HG02981 (cell line): ENCODE measurements around the gene KIAA1671.
"Not testable (repeated sequence)": the region's sequence is repeated elsewhere in the genome, so short reads cannot be mapped to it uniquely, and the experiment has no call there.

Experiments
- ATAC-seq: cut with Tn5 transposase; IDR thresholded peaks from one replicate; pipeline ENCODE4 v1.9.1; 2021; ENCODE audit warnings: mild to moderate bottlenecking, moderate library complexity; ENCODE audit not compliant: unreplicated experiment

The KIAA1671 gene

DNA sequence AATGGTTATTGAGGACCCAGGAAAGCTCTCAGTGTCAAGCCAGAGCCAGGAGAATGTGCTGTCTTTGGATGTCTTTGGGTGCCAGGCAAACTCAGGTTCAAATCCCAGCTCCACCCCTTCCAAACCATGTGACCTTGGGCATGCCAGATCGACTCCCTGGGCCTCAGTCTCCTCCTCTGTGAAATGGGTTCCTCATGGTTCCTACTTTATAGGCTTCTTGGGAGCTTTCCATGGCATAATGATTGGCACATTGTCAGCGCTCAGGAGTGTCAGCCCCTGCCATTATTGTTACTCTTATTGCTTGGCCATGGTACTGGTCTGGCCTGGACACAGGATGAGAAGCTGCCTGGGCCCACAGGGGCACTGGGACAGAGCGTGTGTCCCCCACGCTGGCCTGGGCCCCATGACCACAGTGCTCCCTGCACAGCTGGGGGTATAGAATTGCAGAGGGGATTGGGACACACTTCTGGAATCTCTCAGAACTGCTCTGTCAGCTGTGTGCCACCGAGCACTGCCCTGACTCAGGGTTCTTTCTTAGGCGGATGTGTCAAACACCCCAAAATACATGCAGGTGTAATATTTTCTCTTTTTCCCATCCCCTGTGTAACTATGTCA, 209.5 kb downstream of the KIAA1671 start:
- ATAC-seq, result no peak

DNA sequence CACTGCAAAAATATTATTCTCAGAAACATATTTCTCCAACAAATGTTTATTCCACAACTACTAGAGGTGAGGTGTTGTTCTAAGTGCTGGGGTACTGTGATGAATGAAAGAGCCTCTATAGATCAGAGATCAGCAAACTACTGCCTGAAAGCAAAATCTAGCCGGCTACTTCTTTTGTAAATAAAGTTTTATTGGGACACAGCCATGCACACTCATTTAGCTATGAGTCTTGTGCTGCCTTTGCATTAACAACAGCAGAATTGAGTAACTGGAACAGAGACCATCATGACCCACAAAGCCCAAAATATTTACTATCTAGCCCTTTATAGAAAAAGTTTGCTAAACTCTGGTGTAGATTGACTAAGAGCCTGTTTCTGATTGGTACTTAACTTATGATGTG, 210.0 kb downstream of the KIAA1671 start:
- no peak for ATAC-seq

DNA sequence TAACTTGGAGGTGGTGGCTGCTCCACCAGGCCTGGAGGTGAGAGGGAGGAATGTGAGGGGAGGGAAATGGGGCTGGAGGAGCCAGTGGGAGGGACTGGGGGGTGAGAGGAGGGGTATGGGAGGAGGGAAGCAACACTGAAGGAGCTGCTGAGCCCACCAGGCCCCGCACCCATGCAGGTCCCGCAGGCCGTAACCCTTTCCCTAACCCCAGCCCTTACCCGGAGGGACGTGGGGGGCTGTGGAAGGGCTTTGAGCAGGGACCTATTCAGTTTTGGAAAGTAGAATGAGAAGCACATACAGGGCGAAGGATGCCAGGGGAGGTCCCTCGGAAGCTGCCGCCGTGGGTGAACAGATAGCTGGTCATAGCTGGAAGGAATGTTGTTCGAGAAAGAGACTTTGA, 213.3 kb downstream of the KIAA1671 start:
- no peak for ATAC-seq

DNA sequence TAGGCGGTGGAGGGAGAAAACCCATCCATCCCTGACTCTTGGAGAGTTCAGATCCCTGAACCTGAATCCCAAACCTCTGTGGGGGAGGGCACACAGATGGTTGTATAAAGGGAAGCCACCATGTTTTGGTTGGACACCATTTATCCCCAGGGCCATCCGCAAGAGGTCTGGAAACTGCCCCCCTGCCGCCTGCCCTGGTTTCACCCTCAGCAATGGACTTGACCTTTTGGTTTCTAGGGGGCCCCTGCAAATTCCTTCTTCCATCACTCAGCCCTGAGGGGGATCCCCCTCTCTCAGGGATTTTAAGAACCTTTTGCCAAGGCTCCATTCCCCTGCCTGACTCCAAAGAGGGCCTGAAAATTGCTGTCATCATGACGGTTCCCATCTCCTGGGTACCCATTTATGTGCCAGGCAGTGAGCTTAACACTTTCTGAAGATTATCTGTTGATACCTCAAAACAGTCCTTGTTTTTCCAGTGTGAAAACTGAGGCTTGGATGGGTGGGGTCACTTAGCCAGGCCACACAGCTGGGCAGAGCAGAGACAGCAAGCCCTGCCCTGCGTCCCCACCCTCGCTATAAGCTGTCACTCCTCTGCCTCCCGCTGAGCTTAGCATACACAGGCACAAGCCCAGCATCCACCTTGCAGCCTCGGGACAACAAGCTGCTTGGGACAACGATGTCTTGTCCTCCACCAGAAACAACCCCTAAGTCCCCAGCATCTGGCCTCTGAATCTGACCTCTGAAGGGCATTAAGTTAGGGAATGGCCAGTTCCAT, 213.9 kb downstream of the KIAA1671 start:
- ATAC-seq, result no peak

DNA sequence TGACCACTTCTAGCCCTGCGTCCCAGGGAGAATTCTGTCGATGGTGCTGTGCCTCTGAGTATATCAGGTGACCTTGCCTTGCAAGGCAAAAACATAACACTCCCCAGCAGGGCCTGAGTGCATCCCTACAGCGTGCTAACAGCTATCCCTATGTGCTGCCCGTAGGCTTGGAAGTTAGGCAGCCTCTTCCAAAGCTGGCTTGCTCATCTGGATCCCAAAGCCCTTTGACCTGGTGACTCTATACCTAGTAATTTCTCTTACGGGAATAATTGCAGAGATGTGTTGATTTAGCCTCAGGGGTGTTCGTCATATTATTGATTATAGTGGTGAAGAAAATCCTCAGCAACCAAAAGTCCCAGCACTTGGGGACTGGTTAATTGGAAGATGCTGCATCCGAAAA, 214.6 kb downstream of the KIAA1671 start:
- ATAC-seq, result no peak

DNA sequence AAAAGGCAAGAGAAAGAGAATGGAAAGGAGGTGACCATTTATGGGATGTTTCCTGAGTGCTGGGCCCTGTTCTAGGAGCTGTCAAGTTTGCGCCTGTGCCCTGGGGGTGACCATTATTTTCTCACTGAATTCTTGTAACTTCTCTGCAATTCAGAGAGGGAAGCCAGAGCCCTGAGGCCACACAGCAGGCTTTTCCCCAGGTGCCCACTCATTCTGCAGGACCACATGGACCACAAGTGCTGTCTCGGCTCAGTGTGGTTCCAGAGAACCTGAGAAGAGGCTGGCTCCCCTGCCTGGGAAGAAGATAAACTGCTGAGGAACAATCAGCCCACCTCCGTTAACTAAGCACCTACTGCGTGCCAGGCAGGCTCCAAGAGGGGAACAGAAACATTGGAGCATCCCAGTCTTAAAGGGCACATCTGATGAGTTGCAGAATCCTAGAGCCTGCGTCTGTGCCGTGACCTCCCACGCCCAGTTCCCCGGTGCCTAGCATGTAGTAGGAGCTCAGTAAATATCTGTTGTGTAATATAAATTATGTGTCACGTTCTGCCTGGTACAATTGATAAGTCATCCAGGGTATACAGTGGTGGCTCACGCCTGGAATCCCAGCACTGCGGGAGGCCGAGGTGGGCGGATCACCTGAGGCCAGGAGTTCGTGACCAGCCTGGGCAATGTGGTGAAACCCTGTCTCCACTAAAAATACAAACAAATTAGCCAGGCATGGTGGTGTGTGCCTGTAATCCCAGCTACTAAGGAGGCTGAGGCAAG, 215.5 kb downstream of the KIAA1671 start:
- ATAC-seq, result no peak

DNA sequence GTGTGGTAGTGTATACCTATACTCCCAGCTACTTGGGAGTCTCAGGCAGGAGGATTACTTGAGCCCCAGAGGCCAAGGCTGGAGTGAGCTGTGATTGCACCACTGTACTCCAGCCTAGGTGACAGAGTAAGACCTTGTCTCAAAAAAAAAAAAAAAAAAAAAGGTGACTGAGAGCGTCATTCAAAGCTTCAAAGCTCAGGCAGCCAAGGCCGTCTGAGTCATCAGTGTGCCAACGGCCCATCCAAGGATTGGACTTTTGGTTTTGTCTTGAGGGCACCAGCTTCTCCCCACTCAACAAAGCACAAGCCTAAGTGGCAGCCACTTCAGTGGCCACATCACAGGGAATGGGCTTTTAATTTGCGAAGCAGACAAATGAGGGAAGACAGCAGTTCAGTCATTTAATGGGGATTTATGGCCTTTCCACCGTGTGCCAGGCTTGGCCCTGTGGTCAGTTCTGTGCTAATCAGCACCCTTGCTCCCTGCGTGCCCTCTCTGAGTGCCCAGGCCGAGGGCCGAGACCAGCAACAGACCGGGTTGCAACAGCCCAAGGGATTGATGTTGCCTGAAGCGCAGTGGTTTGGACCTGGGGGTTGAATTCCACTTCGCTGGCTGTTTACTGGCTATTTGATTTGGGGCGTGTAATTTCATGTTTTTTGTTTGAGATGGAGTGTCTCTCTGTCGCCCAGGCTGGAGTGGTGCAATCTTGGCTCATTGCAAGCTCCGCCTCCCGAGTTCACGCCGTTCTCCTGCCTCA, 216.9 kb downstream of the KIAA1671 start:
- no peak for ATAC-seq

DNA sequence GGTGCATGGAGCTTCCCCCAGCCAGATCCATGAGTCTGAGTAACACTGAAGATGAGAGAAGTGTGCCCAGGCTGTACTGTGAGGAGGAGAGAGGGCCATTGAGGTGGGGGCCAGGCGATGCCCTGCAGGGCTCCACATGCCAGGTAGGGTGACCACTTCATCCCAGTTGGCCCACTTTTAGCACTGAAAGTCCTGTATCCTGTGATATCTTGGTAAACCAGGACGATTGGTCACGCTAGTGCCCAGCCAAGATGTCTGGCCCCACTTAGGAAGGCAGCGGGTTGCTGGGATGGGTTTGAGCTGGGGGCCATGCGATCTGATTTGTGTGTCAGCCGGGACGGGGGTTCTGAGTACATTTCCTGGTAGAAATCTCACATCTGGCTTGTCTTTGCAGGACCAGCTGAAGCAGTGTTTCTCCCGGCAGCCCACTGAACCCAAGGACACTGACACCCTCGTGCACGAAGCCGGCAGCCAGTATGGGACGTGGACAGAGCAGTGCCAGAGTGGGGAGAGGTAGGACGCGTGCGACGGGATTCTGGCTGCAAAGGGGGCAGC, 218.0 kb downstream of the KIAA1671 start:
- no peak for ATAC-seq

DNA sequence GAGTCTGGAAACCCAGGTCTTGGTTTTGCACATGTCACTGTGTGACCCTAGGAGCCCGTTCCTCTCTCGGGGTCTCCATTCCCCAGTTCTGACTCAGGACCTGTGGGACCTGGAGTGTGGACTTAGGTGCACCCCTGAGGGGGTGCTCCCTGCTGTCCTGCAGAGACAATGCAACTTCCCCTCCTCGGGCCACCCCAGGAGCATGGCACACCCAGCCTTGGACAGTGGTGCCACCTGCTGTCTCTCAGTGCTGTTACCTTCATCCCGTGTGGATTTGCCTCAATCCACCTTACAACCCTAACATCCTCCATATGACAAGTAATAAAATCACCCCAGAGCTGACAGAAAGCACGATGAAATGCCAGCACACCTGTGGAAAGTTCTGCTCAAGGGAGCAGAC, 219.6 kb downstream of the KIAA1671 start:
- no peak for ATAC-seq

DNA sequence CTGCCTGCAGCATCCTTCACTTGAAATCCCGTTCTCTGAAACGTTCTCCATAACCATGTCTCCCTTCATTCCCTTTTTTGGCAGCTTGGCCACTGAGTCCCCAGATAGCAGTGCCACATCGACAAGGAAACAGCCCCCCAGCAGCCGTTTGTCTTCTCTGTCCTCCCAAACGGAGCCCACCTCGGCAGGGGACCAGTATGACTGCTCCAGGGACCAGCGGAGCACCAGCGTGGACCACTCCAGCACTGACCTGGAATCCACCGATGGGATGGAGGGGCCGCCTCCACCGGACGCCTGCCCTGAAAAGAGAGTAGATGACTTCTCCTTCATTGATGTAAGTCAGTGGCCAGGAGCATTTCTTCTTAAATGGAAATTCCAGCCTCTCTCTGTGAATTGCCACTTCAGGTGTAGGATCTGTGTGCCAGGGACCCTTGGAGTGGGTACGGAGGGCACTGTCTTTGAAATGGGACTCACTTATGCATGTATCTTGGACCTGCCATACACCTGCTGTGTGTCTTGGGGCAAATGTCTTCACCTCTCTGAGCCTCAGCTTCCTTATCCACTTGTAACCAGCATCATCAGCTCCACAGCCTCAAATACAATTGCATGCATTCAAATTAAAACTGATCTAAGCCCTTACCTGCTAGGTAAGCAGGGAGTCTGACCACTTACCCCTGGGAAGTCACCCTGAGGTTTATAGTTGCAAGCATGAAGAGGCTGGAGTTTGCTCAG, 221.8 kb downstream of the KIAA1671 start:
- ATAC-seq, result no peak

DNA sequence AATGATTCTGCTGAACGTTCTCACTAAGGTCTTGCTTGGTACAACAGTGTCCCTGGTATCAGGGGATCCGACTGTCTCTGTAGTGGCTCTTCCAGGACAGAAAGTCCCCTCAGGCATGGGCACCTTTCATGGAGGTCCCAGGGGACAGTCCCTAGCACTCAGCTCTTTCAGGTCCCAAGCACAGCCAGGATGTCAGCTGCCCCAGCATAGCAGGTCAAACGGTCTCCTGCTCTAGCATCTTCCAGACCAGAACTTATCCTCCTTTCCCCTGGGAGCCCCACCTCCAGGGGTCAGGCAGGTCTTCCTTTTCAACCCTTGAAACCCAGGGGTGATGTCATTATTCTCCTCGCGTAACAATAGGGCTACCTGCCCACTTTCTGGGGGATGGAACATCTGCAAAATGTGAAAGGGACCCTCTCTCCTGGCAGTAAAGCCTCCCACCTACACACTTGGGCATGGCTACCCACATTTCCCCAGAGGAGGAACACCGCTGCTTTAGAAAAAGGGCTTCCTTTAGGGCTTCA, 222.4 kb downstream of the KIAA1671 start:
- no peak for ATAC-seq

DNA sequence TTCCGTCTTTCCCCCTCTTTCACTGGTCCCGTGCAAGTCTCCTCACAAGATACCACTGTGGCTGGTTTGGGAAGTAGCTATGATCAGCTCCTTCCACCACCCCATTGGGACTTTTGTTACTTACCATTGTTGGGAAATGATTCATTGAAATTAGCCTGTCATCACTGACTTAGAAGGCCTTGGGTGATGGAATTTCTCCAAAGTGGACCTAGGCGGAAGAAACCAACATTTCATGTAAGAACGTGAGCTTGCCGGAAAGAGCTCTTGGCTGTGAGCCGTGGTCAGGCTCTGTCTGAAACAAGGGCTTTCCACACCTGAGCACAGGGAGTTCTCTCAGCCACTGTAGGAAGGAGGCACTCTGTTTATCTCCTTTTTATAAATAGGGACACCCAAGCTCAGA, 223.7 kb downstream of the KIAA1671 start:
- no peak for ATAC-seq

DNA sequence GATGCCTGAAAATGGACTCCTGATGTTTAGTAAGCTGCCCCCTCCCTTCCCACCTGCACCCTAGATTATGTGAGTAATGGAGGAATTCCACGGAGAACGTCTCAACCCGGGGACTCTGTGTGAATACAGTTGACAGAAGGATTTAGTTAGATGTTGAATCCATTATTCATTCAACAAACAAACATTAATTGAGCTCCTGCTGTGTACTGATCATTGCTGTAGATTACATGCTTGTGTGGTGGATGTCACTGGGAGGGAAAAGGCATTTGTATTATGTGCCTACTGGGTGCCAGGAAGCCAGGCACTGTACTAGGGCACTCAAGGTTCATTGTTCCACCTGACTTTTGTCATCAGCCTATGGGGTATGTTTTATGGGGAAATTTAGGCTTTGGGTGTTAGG, 224.3 kb downstream of the KIAA1671 start:
- ATAC-seq, result no peak

DNA sequence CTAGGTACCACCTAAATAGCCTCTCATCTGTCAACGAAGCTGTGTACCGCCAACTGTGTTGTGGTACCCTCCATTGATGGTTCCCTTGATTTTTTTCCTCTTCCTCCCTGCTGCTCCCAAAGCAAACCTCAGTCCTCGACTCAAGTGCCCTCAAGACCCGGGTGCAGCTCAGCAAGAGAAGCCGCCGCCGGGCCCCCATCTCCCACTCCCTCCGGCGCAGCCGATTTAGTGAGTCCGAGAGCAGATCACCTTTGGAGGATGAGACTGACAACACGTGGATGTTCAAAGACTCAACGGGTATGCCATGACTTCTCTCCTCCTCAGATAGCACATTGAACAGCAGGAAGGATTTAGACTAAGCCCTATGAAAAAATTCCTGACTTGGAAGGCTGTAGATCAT, 224.7 kb downstream of the KIAA1671 start:
- no peak for ATAC-seq

DNA sequence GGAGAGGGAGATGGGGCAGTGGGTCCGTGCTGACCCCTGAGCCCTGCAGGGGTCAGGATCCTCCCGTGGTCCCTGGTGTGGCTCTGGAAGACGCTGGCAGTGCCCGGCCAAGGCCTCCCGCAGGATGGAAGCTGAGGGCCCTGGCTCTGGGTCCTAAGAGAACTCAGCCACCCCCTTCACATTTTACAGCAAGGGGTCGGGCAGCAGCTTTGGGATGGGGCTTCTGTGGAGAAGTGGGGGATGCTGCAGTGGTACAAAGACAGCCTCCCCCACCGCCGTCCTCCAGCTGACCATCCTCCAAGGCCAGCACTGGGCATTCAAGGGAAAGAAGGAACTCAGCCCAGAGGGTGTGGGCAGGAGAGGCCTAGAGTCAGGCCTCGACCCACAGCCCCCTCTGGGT, 225.4 kb downstream of the KIAA1671 start:
- no peak for ATAC-seq

DNA sequence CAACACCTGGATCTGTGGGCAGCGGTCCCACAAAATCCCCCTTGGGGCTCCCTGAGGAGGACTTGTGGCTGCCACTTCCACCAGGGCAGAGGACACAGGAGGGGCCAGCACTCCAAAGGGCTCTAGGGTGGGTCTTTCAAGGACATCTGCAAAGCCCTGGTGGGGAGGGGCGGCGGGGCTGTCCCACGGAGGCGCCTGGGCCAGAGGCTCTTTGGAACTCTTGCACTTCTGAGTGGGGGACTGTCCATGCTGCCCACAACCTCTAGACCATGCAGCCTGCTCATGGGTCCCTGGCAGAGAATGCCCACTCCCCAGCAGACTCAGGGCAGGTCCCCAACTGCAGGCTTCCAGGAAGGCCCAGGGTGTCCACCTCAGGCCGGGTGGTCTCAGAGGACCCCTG, 225.8 kb downstream of the KIAA1671 start:
- ATAC-seq, result not testable (repeated sequence)

DNA sequence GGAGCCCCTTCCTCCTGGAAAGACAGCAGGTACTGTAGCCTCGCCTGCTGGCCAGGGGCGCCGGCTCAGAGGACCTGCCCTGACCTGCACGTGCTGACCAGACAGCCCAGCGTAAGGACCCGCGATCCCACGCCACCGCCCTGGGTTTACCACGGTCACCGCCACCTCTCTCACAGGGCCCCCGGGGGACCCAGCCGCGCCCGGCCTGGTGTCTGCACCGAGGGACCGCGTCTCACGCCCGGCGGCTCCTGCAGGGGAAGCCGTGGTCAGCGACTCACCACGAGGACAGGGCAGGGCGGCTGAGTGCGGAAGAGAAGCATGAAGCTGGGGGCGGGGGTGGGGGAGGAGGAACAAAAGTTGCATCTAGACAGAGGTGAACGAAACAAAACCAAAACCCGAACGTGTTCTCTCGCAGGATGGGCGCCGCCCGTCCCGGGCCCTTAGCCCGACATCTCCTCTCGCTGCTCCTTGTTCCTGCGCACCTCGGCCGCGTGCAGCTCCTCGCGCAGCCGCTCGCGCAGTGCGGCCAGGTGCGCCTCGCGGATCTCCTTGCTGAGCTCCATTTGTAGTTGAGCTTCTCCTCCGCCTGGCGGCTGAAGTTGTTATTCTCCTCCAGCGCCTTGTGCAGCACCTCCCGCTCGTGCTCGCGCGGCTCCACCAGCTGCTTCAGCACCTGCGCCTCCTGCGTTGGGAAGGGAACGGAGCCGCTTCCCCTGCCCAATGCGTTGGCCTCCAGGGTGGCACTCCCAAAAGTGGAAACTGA, 226.5 kb downstream of the KIAA1671 start:
- ATAC-seq, result not testable (repeated sequence)

DNA sequence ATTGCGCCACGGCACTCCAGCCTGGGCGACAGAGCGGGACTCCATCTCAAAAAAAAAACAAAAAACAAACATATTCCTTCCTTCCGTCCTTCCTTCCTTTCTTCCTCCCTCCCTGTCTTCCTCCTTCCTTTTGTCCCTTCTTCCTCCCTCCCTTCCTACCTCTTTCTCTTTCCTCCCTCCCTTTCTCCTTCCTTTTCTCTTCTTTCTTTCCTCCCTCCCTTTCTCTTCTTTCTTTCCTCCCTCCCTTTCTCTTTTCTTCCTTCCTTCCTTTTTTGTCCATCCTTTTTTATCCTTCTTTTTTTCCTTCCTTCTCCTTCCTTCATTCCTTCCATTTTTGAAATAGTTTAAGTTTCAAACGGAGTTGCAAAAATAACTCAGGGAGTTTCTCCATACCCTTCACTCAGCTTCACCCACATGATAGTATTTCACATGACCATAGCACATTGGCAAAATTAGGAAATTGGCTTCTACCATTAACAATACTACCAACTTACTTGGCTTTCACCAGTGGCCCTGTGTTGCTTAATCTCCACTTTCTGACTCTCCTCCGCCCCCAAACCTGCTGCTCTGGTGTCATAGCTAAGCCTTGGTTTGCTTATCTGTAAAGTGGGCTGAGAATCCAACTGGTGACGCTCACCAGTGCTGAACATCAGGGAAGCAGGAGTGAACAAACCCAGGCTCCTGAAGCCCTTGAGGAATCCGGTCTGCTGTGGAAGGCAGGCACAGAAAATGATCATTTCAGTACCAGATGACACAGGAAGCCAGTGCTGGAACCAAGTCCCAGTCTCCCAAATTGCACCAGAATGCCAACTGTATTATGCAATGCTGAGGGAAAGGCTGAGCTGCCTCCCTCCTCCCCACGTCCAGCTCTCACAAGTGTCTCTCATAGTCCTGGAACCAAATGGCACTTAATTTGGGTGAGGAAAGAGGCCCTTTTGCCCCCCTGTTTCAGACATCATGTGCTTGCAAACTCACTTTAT, 229.9 kb downstream of the KIAA1671 start:
- ATAC-seq, result no peak
